ENCODE results near the gene USP3.

DNA sequence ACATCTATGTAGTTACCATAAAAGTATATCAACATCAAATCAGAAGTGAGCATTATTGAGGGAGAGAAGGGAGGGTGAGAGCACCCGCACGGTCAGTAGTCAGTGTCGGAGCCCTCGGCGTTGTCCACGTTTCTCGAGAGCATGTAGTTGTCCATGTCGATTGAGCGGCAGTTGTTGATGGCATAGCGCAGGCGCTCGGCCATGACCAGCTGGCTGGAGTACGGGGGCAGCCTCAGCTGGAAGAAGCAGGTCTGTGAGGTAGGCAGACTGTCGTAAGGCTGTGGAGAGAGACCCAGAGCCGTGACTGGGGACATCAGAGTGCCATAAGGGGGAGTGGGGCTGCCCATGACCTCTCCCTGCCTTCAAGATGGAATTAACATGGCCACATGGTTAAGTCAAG, 104.6 kb downstream of the USP3 start:
- TF ChIP-seq, protein P1, sequence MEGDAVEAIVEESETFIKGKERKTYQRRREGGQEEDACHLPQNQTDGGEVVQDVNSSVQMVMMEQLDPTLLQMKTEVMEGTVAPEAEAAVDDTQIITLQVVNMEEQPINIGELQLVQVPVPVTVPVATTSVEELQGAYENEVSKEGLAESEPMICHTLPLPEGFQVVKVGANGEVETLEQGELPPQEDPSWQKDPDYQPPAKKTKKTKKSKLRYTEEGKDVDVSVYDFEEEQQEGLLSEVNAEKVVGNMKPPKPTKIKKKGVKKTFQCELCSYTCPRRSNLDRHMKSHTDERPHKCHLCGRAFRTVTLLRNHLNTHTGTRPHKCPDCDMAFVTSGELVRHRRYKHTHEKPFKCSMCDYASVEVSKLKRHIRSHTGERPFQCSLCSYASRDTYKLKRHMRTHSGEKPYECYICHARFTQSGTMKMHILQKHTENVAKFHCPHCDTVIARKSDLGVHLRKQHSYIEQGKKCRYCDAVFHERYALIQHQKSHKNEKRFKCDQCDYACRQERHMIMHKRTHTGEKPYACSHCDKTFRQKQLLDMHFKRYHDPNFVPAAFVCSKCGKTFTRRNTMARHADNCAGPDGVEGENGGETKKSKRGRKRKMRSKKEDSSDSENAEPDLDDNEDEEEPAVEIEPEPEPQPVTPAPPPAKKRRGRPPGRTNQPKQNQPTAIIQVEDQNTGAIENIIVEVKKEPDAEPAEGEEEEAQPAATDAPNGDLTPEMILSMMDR (conservative IDR thresholded peaks at IDR 0.05; ENCODE audit: low read depth, low read length), result no peak
- TF ChIP-seq POLR2A (IDR thresholded peaks at IDR 0.05; ENCODE audit: low read depth, low read length) (no peak), BHLHE40 (IDR thresholded peaks at IDR 0.05; ENCODE audit: low read depth, low read length) (no peak), CEBPB (IDR thresholded peaks at IDR 0.05; ENCODE audit: low read depth, low read length) (no peak), RAD21 (IDR thresholded peaks at IDR 0.05; ENCODE audit: low read length) (no peak), FOS (IDR thresholded peaks at IDR 0.05; ENCODE audit: low read depth, low read length) (no peak), MXI1 (IDR thresholded peaks at IDR 0.05; ENCODE audit: borderline replicate concordance, low read depth, low read length) (no peak)
- TF ChIP-seq, protein P2, sequence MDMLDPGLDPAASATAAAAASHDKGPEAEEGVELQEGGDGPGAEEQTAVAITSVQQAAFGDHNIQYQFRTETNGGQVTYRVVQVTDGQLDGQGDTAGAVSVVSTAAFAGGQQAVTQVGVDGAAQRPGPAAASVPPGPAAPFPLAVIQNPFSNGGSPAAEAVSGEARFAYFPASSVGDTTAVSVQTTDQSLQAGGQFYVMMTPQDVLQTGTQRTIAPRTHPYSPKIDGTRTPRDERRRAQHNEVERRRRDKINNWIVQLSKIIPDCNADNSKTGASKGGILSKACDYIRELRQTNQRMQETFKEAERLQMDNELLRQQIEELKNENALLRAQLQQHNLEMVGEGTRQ (IDR thresholded peaks at IDR 0.05; ENCODE audit: low read depth, low read length), result no peak
